Measurements from ENCODE around the gene LIG1. TPM values are rescaled to one million over a fixed set of nuclear protein-coding genes. Genes with fewer than 3 reads are reported as not detected.
A peak's percentile ranks its signal among the peaks of the same experiment; 100 is the strongest.

LIG1 gene
- total RNA-seq, 1 experiment from 2014 or later: 116 TPM

GRCh38 chr19:48192750-48193149 is 22.6 kb upstream of the LIG1 start:
- intact Hi-C loops (cut with micrococcal nuclease; ENCODE audit: unreplicated experiment): no loop called here

DNA sequence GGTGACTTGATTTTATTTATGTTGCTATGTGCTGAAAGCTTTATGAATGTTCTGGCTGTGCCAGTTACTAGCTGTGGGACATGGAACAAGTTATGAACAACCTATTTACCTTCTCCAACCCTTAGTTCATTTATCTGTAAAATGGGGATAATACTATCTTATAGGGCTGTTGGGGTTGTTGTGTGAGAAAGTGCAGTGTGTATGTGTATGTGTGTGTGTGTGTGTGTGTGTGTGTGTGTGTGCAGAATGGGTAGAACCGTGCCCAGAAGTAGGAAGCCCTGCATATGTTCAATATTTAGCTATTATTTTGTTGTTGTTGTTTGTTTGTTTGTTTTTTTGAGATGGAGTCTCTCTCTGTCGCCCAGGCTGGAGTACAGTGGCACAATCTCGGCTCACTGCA is 20.7 kb upstream of the LIG1 start:
- H3K27me3 ChIP-seq (ENCODE audit: insufficient read depth, low read depth): no peaks in the 10 kb centered on the region
- H3K4me1 ChIP-seq (replicated peaks; ENCODE audit: insufficient read depth): no peaks in the 10 kb centered on the region
- TF ChIP-seq, protein P1, sequence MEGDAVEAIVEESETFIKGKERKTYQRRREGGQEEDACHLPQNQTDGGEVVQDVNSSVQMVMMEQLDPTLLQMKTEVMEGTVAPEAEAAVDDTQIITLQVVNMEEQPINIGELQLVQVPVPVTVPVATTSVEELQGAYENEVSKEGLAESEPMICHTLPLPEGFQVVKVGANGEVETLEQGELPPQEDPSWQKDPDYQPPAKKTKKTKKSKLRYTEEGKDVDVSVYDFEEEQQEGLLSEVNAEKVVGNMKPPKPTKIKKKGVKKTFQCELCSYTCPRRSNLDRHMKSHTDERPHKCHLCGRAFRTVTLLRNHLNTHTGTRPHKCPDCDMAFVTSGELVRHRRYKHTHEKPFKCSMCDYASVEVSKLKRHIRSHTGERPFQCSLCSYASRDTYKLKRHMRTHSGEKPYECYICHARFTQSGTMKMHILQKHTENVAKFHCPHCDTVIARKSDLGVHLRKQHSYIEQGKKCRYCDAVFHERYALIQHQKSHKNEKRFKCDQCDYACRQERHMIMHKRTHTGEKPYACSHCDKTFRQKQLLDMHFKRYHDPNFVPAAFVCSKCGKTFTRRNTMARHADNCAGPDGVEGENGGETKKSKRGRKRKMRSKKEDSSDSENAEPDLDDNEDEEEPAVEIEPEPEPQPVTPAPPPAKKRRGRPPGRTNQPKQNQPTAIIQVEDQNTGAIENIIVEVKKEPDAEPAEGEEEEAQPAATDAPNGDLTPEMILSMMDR (conservative IDR thresholded peaks at IDR 0.05): no peak
- TF ChIP-seq EZH2 (IDR thresholded peaks at IDR 0.05; ENCODE audit: low read depth): no peak
- no peaks in the 10 kb centered on the region; the same call in 1 of the 2 replicates for H3F3A ChIP-seq (ENCODE audit: insufficient read depth, low read depth)
- intact Hi-C loops (cut with micrococcal nuclease; ENCODE audit: unreplicated experiment): no loop called here
- ChIA-PET CTCF (interaction anchor here (0.9 kb wide), 1 partner anchor 13 kb away, joined by 4 read pairs; no protein-coding TSS in a partner anchor), POLR2A (ENCODE audit: unreplicated experiment) (no interaction called here)
- H3K4me2 ChIP-seq: no peak overlapping the region
- H3K36me3 ChIP-seq (ENCODE audit: low read depth): no peaks in the 10 kb centered on the region
- H3K27ac ChIP-seq: no peak overlapping the region
- no peak overlapping the region for H3K4me3 ChIP-seq
- no peaks in the 10 kb centered on the region for H3K9me2 ChIP-seq (ENCODE audit: insufficient read depth)
- no peak overlapping the region for H2AFZ ChIP-seq
- H3K9me3 ChIP-seq (ENCODE audit: insufficient read depth, low read depth): no peaks in the 10 kb centered on the region
- no TSS peak for BruUV-seq (replicated peaks)
- no peak for DNase-seq
- peaks cover 11% of the 10 kb centered on the region; the same call in 1 of the 2 replicates for H4K20me1 ChIP-seq (ENCODE audit: insufficient read depth)
- H3K79me2 ChIP-seq (ENCODE audit: low read depth): no peaks in the 10 kb centered on the region

More at GRCh38 chr19:48192750-48193149, 22.6 kb upstream of the LIG1 start:
- no peak for DNase-seq
- ChIA-PET CTCF (no interaction called here), POLR2A (ENCODE audit: unreplicated experiment) (no interaction called here)
- Histone ChIP-seq H3K36me3 (ENCODE audit: low read depth) (no peaks in the 10 kb centered on the region), H3K27ac (no peak overlapping the region), H3F3A (ENCODE audit: insufficient read depth, low read depth) (no peaks in the 10 kb centered on the region; the same call in 1 of the 2 replicates), H4K20me1 (ENCODE audit: insufficient read depth) (peaks cover 8% of the 10 kb centered on the region; the same call in 1 of the 2 replicates), H3K4me2 (no peak overlapping the region), H3K4me1 (replicated peaks; ENCODE audit: insufficient read depth) (no peaks in the 10 kb centered on the region), H3K27me3 (ENCODE audit: insufficient read depth, low read depth) (no peaks in the 10 kb centered on the region), H3K9me2 (ENCODE audit: insufficient read depth) (no peaks in the 10 kb centered on the region), H3K9me3 (ENCODE audit: insufficient read depth, low read depth) (no peaks in the 10 kb centered on the region), H3K79me2 (ENCODE audit: low read depth) (no peaks in the 10 kb centered on the region), H3K4me3 (no peak overlapping the region), H2AFZ (no peak overlapping the region)
- no peak for TF ChIP-seq EZH2 (IDR thresholded peaks at IDR 0.05; ENCODE audit: low read depth)
- TF ChIP-seq, protein P1 (conservative IDR thresholded peaks at IDR 0.05): no peak
- no TSS peak for BruUV-seq (replicated peaks)

DNA sequence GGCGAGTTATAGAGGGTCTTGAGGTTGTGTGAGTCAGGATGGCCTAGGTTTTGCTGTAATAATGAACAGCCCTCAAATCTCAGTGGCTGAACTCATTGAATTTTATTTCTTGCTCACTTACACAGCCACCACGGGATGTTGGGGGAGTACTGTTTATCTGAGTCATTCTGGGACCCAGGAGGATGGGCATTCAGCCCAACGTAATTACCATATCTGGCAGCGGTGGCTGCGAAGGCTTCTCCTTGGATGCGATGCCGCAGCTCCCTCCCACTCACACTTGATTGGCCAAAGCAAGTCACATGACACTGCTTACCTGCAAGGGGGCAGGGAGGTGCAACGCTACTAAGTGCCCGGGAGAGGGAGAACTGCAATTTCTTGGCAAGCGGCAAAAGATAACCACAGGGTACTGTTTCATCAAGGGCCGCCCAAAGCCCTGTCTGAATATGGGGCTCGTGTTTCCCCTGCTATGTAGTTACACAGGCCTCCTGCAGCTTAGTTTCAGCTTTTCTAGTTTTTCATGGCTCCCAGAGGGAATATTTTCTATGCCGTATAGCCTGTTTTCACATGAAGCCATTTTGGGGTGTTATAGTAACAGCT is 20.2 kb upstream of the LIG1 start:
- POLR2A ChIA-PET (ENCODE audit: unreplicated experiment): no interaction called here
- intact Hi-C loops (cut with micrococcal nuclease; ENCODE audit: unreplicated experiment): no loop called here

More for the DNA sequence above, 20.2 kb upstream of the LIG1 start:
- BruUV-seq (replicated peaks): no TSS peak
- TF ChIP-seq, protein P1 (conservative IDR thresholded peaks at IDR 0.05): 0 out of 2 replicates have a peak, but pooled peaks have one; percentile 17
- TF ChIP-seq EZH2 (IDR thresholded peaks at IDR 0.05; ENCODE audit: low read depth): no peak
- no peak for DNase-seq
- peaks cover 11% of the 10 kb centered on the region; the same call in 1 of the 2 replicates for H4K20me1 ChIP-seq (ENCODE audit: insufficient read depth)
- no peaks in the 10 kb centered on the region for H3K9me2 ChIP-seq (ENCODE audit: insufficient read depth)
- no peak overlapping the region for H3K4me2 ChIP-seq
- no peaks in the 10 kb centered on the region; the same call in 1 of the 2 replicates for H3F3A ChIP-seq (ENCODE audit: insufficient read depth, low read depth)
- no peaks in the 10 kb centered on the region for H3K79me2 ChIP-seq (ENCODE audit: low read depth)
- H3K36me3 ChIP-seq (ENCODE audit: low read depth): no peaks in the 10 kb centered on the region
- H3K27me3 ChIP-seq (ENCODE audit: insufficient read depth, low read depth): no peaks in the 10 kb centered on the region
- H3K27ac ChIP-seq: no peak overlapping the region
- no peak overlapping the region for H2AFZ ChIP-seq
- H3K4me1 ChIP-seq (replicated peaks; ENCODE audit: insufficient read depth): no peaks in the 10 kb centered on the region
- CTCF ChIA-PET: no interaction called here
- H3K9me3 ChIP-seq (ENCODE audit: insufficient read depth, low read depth): no peaks in the 10 kb centered on the region
- H3K4me3 ChIP-seq: no peak overlapping the region

Measured in PC-9 (cell line).